CD4-positive, alpha-beta T cell treated with Interleukin-4 for 4 hours (primary cell): ENCODE data around the gene WDR86.
A peak's percentile ranks its signal among the peaks of the same experiment; 100 is the strongest.

ENCODE experiments used
- DNase-seq: peaks from one replicate; pipeline ENCODE4 v3.0.0-alpha.2; 2020

The WDR86 gene

GRCh38 chr7:151439855-151440798 is 30.3 kb upstream of the WDR86 start, which contains the start of gene CRYGN:
CRYGN (minus strand) TSS chr7:151440141; CDS start chr7:151439917, 224 bp downstream.
- DNase-seq: no peak

- DNase-seq: no peak
Observed at GRCh38 chr7:151438864-151439601, 29.2 kb upstream of the WDR86 start.

GRCh38 chr7:151437866-151438516 is 28.2 kb upstream of the WDR86 start:
- DNase-seq: no peak

- no peak for DNase-seq
Observed at GRCh38 chr7:151437159-151437553, 27.3 kb upstream of the WDR86 start.

GRCh38 chr7:151436446-151437158 is 26.8 kb upstream of the WDR86 start:
- DNase-seq: no peak

- DNase-seq: no peak
Observed at GRCh38 chr7:151435971-151436370, 26.1 kb upstream of the WDR86 start.

- DNase-seq: no peak
Observed at GRCh38 chr7:151435103-151435916, 25.5 kb upstream of the WDR86 start.

- no peak for DNase-seq
Observed at GRCh38 chr7:151434549-151434948, 24.7 kb upstream of the WDR86 start.

GRCh38 chr7:151433721-151434400 is 24.0 kb upstream of the WDR86 start:
- no peak for DNase-seq

- DNase-seq: peak; percentile 51
Observed at GRCh38 chr7:151432658-151433521, 23.1 kb upstream of the WDR86 start.

- no peak for DNase-seq
Observed at GRCh38 chr7:151431768-151432311, 22.0 kb upstream of the WDR86 start.

GRCh38 chr7:151431281-151431767 is 21.5 kb upstream of the WDR86 start:
- no peak for DNase-seq

- no peak for DNase-seq
Observed at GRCh38 chr7:151430391-151431205, 20.8 kb upstream of the WDR86 start.

GRCh38 chr7:151429560-151430331 is 19.9 kb upstream of the WDR86 start:
- peak; percentile 73 for DNase-seq

GRCh38 chr7:151429237-151429559 is 19.4 kb upstream of the WDR86 start:
- DNase-seq: no peak

GRCh38 chr7:151428378-151429236 is 18.8 kb upstream of the WDR86 start:
- no peak for DNase-seq
